Keratinocyte (primary cell): ENCODE measurements around the gene FNIP2. TPM values are rescaled to one million over a fixed set of nuclear protein-coding genes. Genes with fewer than 3 reads are reported as not detected.

Experiments
- DNase-seq: peaks from one replicate; pipeline ENCODE4 v3.0.0-alpha.2; 2011; ENCODE audit warnings: low read depth, missing footprints, low spot score
- FAIRE-seq: peaks from 2 replicates; lab custom pipeline; 2011; peaks lifted over from hg19 to GRCh38; lab: Jason Lieb, UNC
- H2AFZ ChIP-seq: 2 replicates; pipeline ENCODE4 v1.6.0; 2012; ENCODE audit warnings: low read length, control low read depth, inconsistent platforms; ENCODE audit not compliant: control insufficient read depth
- H3K27ac ChIP-seq: 2 replicates; pipeline ENCODE4 v1.5.1; 2011; ENCODE audit warnings: low read length; ENCODE audit not compliant: control insufficient read depth, insufficient read depth
- H3K27me3 ChIP-seq: 3 replicates; pipeline ENCODE4 v1.6.0; 2011; ENCODE audit warnings: low read length; ENCODE audit not compliant: control insufficient read depth, insufficient read depth; ENCODE audit errors: extremely low read depth
- H3K36me3 ChIP-seq, 2 experiments: 2 replicates in 1 of 2; 3 replicates in 1 of 2; pipeline ENCODE4 v1.5.1; 2011; ENCODE audit warnings: low read length in 2 of 2, mild to moderate bottlenecking in 1 of 2; ENCODE audit not compliant: control insufficient read depth in 2 of 2, insufficient read depth in 2 of 2; ENCODE audit errors: extremely low read depth in 1 of 2
- H3K4me1 ChIP-seq: 3 replicates; pipeline ENCODE4 v1.5.1; 2011; ENCODE audit warnings: low read length; ENCODE audit not compliant: control insufficient read depth, insufficient read depth; ENCODE audit errors: extremely low read depth
- H3K4me2 ChIP-seq: 3 replicates; pipeline ENCODE4 v1.6.0; 2011; ENCODE audit warnings: low read depth, low read length; ENCODE audit not compliant: control insufficient read depth, insufficient read depth; ENCODE audit errors: extremely low read depth
- H3K4me3 ChIP-seq, 3 experiments: fragments of 200-600 bp in 1 of 3; sonication (generic) in 1 of 3; 2 replicates in 2 of 3; 3 replicates in 1 of 3; pipeline ENCODE4 v1.5.1; 2011 to 2016; ENCODE audit warnings: low read length in 3 of 3, mild to moderate bottlenecking in 3 of 3, control low read depth in 2 of 3, inconsistent platforms in 1 of 3, low read depth in 1 of 3, mixed read lengths in 1 of 3, mixed run types in 1 of 3, moderate library complexity in 1 of 3; ENCODE audit not compliant: control insufficient read depth in 2 of 3, insufficient read depth in 2 of 3; ENCODE audit errors: extremely low read depth in 1 of 3
- H3K79me2 ChIP-seq: 2 replicates; pipeline ENCODE4 v1.6.0; 2012; ENCODE audit warnings: low read length; ENCODE audit not compliant: control insufficient read depth, insufficient read depth
- H3K9ac ChIP-seq: 3 replicates; pipeline ENCODE4 v1.6.0; 2011; ENCODE audit warnings: low read length; ENCODE audit not compliant: control insufficient read depth, insufficient read depth; ENCODE audit errors: extremely low read depth
- H3K9me1 ChIP-seq: 3 replicates; pipeline ENCODE4 v1.6.0; 2011; ENCODE audit warnings: low read length; ENCODE audit not compliant: control insufficient read depth, insufficient read depth; ENCODE audit errors: extremely low read depth
- H3K9me3 ChIP-seq: 2 replicates; pipeline ENCODE4 v1.5.1; 2012; ENCODE audit warnings: low read depth, low read length; ENCODE audit not compliant: control insufficient read depth
- H4K20me1 ChIP-seq: 3 replicates; pipeline ENCODE4 v1.6.0; 2011; ENCODE audit warnings: low read length; ENCODE audit not compliant: control insufficient read depth, insufficient read depth; ENCODE audit errors: extremely low read depth
- EZH2 ChIP-seq: IDR thresholded peaks from one replicate; pipeline ENCODE4 v1.6.1; 2012; ENCODE audit warnings: inconsistent platforms, mild to moderate bottlenecking, low read length, moderate library complexity
- dilution Hi-C: fragments of 300-500 bp; cut with MboI; formaldehyde crosslinking; loops from one replicate; pipeline ENCODE4 v1.7.0; 2020; ENCODE audit warnings: low sequenced_read_pairs; ENCODE audit not compliant: extremely low pct_ligation_motif_present
- polyA plus RNA-seq, 5 experiments: library from polyadenylated mRNA; depleted of rRNA in 3 of 5; stranded (reverse) in 3 of 5; stranded (forward) in 1 of 5; unstranded in 1 of 5; fragments of >200 nt; gene quantifications; 1 replicate in 1 of 5; 2 replicates in 3 of 5; 3 replicates in 1 of 5; pipeline versions ENCODE4 v1.2.1 to v1.2.3, GENCODE V29; 2011 to 2012; ENCODE audit warnings: missing spikeins in 2 of 5, low read depth in 1 of 5, low replicate concordance in 1 of 5
- TF ChIP-seq, protein P1 (sequence below), 3 experiments: IDR thresholded peaks in 1 of 3; conservative IDR thresholded peaks in 1 of 3; optimal IDR thresholded peaks in 1 of 3; 2 replicates in 2 of 3; 3 replicates in 1 of 3; pipeline versions ENCODE3 to v1.5.1; 2011; ENCODE audit warnings: low read length in 3 of 3, mild to moderate bottlenecking in 3 of 3, moderate library complexity in 2 of 3, control low read depth in 1 of 3, inconsistent platforms in 1 of 3; ENCODE audit not compliant: insufficient read depth in 2 of 3; ENCODE audit errors: extremely low read depth in 1 of 3

The FNIP2 gene
- polyA plus RNA-seq, 1 donor (not counting 4 experiments of a cell fraction or from before 2014, with no cell fraction given), result 6.2 TPM

GRCh38 chr4:158858410-158859199, 89.8 kb downstream of the FNIP2 start:
- no peak overlapping the region for H3K4me2 ChIP-seq
- no peak for DNase-seq

GRCh38 chr4:158859661-158860060, 90.8 kb downstream of the FNIP2 start:
- DNase-seq (no peak), FAIRE-seq (peak; percentile 17)
- H3K27me3 ChIP-seq, result no peaks in the 10 kb centered on the region
- H4K20me1 ChIP-seq, result no peaks in the 10 kb centered on the region
- no peak overlapping the region for H3K9ac ChIP-seq
- TF ChIP-seq, protein P1, sequence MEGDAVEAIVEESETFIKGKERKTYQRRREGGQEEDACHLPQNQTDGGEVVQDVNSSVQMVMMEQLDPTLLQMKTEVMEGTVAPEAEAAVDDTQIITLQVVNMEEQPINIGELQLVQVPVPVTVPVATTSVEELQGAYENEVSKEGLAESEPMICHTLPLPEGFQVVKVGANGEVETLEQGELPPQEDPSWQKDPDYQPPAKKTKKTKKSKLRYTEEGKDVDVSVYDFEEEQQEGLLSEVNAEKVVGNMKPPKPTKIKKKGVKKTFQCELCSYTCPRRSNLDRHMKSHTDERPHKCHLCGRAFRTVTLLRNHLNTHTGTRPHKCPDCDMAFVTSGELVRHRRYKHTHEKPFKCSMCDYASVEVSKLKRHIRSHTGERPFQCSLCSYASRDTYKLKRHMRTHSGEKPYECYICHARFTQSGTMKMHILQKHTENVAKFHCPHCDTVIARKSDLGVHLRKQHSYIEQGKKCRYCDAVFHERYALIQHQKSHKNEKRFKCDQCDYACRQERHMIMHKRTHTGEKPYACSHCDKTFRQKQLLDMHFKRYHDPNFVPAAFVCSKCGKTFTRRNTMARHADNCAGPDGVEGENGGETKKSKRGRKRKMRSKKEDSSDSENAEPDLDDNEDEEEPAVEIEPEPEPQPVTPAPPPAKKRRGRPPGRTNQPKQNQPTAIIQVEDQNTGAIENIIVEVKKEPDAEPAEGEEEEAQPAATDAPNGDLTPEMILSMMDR (optimal IDR thresholded peaks at IDR 0.05 in 1 of 3, IDR thresholded peaks at IDR 0.05 in 1 of 3, conservative IDR thresholded peaks at IDR 0.05 in 1 of 3; ENCODE audit: extremely low read depth in 1 of 3, insufficient read depth in 2 of 3, low read length in 3 of 3), result no peak
- TF ChIP-seq EZH2, result no peak
- no peaks in the 10 kb centered on the region for H3K79me2 ChIP-seq
- H3K9me3 ChIP-seq, result no peaks in the 10 kb centered on the region
- dilution Hi-C loops, result no loop called here
- peaks cover 5 to 10% of the 10 kb centered on the region in 2 experiments for H3K36me3 ChIP-seq
- no peak overlapping the region for H3K27ac ChIP-seq
- H3K4me2 ChIP-seq, result no peak overlapping the region
- H3K4me1 ChIP-seq, result peaks cover 5% of the 10 kb centered on the region
- no peaks in the 10 kb centered on the region for H3K9me1 ChIP-seq
- H2AFZ ChIP-seq, result no peak overlapping the region
- H3K4me3 ChIP-seq, result no peak overlapping the region

More at GRCh38 chr4:158858410-158859199, 89.8 kb downstream of the FNIP2 start:
- FAIRE-seq, result peak; percentile 41
- no peaks in the 10 kb centered on the region for H3K27me3 ChIP-seq
- peaks cover 5% of the 10 kb centered on the region for H3K4me1 ChIP-seq
- H3K36me3 ChIP-seq, result peaks cover 5 to 10% of the 10 kb centered on the region in 2 experiments
- no peak overlapping the region for H3K27ac ChIP-seq
- no peaks in the 10 kb centered on the region for H3K9me3 ChIP-seq
- no peaks in the 10 kb centered on the region for H3K9me1 ChIP-seq
- H3K4me3 ChIP-seq, result no peak overlapping the region
- no peak overlapping the region for H3K9ac ChIP-seq
- TF ChIP-seq, protein P1 (optimal IDR thresholded peaks at IDR 0.05 in 1 of 3, IDR thresholded peaks at IDR 0.05 in 1 of 3, conservative IDR thresholded peaks at IDR 0.05 in 1 of 3; ENCODE audit: extremely low read depth in 1 of 3, insufficient read depth in 2 of 3, low read length in 3 of 3), result no peak
- no peak for TF ChIP-seq EZH2
- H3K79me2 ChIP-seq, result no peaks in the 10 kb centered on the region
- H4K20me1 ChIP-seq, result no peaks in the 10 kb centered on the region
- H2AFZ ChIP-seq, result no peak overlapping the region
- dilution Hi-C loops, result no loop called here
